Measurements from ENCODE around the gene IDH3A. TPM values are rescaled to one million over a fixed set of nuclear protein-coding genes. Genes with fewer than 3 reads are reported as not detected.
A peak's percentile ranks its signal among the peaks of the same experiment; 100 is the strongest.

IDH3A gene
- total RNA-seq, 6 experiments from 2014 or later: 22.0 to 46.5 (median 34.6) TPM

DNA sequence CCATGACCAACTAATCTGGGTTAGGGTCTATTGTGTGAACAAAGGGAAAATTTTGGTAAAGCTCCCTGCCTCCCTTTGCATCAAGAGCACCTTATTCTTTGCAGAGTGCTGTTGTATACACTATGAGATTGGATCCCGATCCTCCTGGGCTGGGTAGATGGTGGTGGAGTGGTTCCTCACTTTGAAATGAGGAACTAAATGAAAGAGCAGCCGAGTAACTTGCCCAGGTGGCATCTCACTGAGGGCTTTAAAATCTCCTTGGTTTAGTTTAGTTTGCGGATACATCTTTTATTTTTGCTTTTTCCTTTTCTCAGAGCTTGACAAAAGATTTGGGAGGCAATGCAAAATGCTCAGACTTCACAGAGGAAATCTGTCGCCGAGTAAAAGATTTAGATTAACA, 19.4 kb downstream of the IDH3A start:
- Histone ChIP-seq H3K4me1 (no peaks in the 10 kb centered on the region), H3K27me3 (no peaks in the 10 kb centered on the region), H3K27ac (no peak overlapping the region), H3K9me3 (no peaks in the 10 kb centered on the region), H3K36me3 (peaks cover 0 to 66% (median 30%) of the 10 kb centered on the region in 4 donors), H3K4me3 (no peak overlapping the region)
- DNase-seq (no peak), ATAC-seq (no peak)
- TF ChIP-seq, protein P1, sequence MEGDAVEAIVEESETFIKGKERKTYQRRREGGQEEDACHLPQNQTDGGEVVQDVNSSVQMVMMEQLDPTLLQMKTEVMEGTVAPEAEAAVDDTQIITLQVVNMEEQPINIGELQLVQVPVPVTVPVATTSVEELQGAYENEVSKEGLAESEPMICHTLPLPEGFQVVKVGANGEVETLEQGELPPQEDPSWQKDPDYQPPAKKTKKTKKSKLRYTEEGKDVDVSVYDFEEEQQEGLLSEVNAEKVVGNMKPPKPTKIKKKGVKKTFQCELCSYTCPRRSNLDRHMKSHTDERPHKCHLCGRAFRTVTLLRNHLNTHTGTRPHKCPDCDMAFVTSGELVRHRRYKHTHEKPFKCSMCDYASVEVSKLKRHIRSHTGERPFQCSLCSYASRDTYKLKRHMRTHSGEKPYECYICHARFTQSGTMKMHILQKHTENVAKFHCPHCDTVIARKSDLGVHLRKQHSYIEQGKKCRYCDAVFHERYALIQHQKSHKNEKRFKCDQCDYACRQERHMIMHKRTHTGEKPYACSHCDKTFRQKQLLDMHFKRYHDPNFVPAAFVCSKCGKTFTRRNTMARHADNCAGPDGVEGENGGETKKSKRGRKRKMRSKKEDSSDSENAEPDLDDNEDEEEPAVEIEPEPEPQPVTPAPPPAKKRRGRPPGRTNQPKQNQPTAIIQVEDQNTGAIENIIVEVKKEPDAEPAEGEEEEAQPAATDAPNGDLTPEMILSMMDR (IDR thresholded peaks at IDR 0.05): no peak
- no peak for TF ChIP-seq POLR2A (IDR thresholded peaks at IDR 0.05)
- intact Hi-C loops (cut with DNase I): no loop called here
- 78% methylated on average over 5 of the region's 5 CpGs for WGBS (ENCODE audit: insufficient coverage, low coverage, low lambda C conversion rate, missing lambda C conversion rate)

DNA sequence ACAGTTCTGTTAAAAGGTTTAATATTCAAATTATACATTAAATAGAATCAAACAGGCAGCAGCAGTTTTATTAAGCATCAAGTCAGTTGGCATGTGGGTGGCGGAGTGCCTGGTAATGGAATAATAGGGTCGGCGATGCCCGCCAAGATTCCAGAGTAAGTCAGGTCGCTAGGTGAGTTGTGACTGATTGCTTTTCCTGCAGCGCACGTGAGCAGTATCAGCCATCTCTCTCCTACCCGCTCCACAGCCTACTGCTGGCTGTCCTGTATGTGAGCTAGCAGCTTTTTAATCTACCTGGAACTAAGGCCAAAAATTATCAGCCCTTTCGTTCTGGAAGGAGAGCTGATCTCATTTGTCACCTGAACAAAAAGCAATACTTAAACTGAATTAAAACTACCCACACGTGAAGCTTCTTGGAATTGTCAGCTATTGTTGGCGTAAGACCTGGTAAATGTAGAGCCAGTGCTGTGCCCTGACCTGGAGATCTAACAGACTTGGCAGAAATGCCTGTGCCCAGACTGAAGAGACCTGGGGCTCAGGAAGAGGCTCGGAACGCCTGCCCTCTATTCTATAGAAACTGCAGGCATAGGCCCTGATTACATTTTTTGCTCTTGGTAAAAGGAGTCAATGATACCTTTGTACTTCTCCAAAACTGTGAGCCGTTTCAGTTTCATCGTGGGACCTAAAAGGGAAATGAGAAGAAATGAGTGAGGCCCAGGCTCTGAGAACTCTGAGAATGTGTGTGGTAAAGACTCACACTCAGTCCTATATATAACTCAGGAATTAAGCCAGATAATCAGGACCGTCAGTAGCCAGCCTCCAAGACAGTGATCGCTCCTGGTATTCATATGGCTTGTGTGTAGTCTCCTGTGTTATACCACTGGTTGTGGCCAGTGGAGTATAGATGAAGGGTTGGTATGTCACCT, 21.9 kb downstream of the IDH3A start:
- no peak for TF ChIP-seq POLR2A (IDR thresholded peaks at IDR 0.05)
- TF ChIP-seq, protein P1 (IDR thresholded peaks at IDR 0.05): no peak
- Histone ChIP-seq H3K27ac (no peak overlapping the region), H3K9me3 (no peaks in the 10 kb centered on the region), H3K36me3 (peaks cover 0 to 45% (median 21%) of the 10 kb centered on the region in 4 donors), H3K27me3 (no peaks in the 10 kb centered on the region), H3K4me3 (no peak overlapping the region), H3K4me1 (no peaks in the 10 kb centered on the region)
- ATAC-seq (peak in 2 of 4 donors; percentile 20 to 63), DNase-seq (peak in 1 of 3 donors; percentile 12)
- WGBS (ENCODE audit: insufficient coverage, low coverage, low lambda C conversion rate, missing lambda C conversion rate): 91% methylated on average over 17 of the region's 17 CpGs
- intact Hi-C loops (cut with DNase I): no loop called here

DNA sequence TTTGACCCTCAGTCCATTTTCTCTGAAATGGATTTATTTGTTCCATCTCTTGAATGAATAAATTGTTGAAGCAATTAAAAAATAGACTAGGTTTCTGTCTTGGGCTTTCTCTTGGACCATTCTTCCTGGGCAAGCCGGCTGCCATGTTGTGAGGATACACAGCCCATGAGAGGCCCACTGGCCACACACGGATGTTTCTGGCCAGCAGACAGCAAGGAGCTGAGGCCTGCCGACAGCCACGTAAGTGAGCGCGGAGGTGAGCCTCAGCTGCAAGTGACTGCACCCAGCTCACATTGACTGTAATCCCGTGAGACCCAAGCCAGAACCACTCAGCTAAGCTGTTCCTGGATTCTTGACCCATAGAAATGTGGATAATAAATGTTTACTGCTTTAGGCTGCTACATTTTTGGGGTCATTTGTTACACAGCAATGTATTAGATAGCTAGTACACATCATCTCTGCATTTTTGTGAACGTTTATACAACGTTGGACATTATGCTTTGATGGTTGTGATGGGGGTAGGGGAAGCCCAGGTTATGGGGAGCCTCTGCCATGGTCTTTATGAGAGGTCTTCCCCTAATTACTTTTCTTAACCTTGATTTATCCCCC, 22.8 kb downstream of the IDH3A start:
- 94% methylated on average over 3 of the region's 9 CpGs for whole genome bisulfite sequencing (ENCODE audit: insufficient coverage, low coverage, low lambda C conversion rate, missing lambda C conversion rate)
- no peaks in the 10 kb centered on the region for H3K27me3 ChIP-seq
- H3K27ac ChIP-seq: no peak overlapping the region
- TF ChIP-seq, protein P1 (IDR thresholded peaks at IDR 0.05): no peak
- TF ChIP-seq POLR2A (IDR thresholded peaks at IDR 0.05): no peak
- peaks cover 0 to 36% (median 16%) of the 10 kb centered on the region in 4 donors for H3K36me3 ChIP-seq
- ATAC-seq: no peak
- H3K4me1 ChIP-seq: no peaks in the 10 kb centered on the region
- intact Hi-C loops (cut with DNase I): no loop called here
- no peak overlapping the region for H3K4me3 ChIP-seq
- DNase-seq: peak in 1 of 3 donors; percentile 24
- H3K9me3 ChIP-seq: no peaks in the 10 kb centered on the region

DNA sequence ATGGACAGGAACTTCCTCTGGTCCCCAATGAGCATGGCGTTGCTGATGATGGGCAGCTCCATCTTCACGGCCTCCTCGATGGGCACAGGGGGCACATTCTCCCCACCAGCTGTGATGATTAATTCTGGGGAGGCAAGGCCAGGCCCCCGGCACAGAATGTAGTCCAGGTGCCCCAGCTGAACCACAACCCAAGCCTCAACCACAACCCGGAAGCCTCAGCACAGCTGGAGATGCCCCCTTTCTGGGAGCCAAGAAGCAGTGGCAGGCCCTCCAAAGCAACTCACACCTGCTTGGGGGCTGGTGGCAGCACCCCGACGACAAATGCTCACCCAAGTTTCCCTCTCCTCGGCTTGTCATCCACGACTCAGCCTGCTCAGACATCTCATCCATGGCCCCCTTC, 25.2 kb downstream of the IDH3A start:
- TF ChIP-seq POLR2A (IDR thresholded peaks at IDR 0.05): no peak
- TF ChIP-seq, protein P1 (IDR thresholded peaks at IDR 0.05): no peak
- Histone ChIP-seq H3K27ac (no peak overlapping the region), H3K4me3 (no peak overlapping the region), H3K9me3 (no peaks in the 10 kb centered on the region), H3K36me3 (peaks cover 0 to 17% (median 8%) of the 10 kb centered on the region in 4 donors), H3K27me3 (no peaks in the 10 kb centered on the region), H3K4me1 (no peaks in the 10 kb centered on the region)
- no peak for ATAC-seq
- intact Hi-C loops (cut with DNase I): no loop called here
- WGBS (ENCODE audit: insufficient coverage, low coverage, low lambda C conversion rate, missing lambda C conversion rate): 48% methylated on average over 4 of the region's 9 CpGs
- peak in 1 of 3 donors; percentile 31 for DNase-seq

All from right lobe of liver (tissue), 6 donors.